Posterior vena cava (tissue), 2 donors: ENCODE measurements around the gene RNF41. TPM values are rescaled to one million over a fixed set of nuclear protein-coding genes. Genes with fewer than 3 reads are reported as not detected.
"Not testable (repeated sequence)": the region's sequence is repeated elsewhere in the genome, so short reads cannot be mapped to it uniquely, and the experiment has no call there.

Experiments used
- DNase-seq: peaks from one replicate; pipeline ENCODE4 v3.0.0-alpha.2; 2020; ENCODE audit warnings: low spot score
- intact Hi-C, 2 donors: fragments of 100-400 bp; cut with DNase I; formaldehyde crosslinking; loops; one replicate each; pipeline versions ENCODE4 v1.14.1 to v1.14.2; 2022 to 2023
- long read RNA-seq, 2 donors: library from polyadenylated mRNA; unstranded; transcript quantifications; one replicate each; pipeline ENCODE4 v2.0.0, GENCODE V29; 2020 to 2021
- total RNA-seq, 2 donors: library from RNA; stranded (reverse); fragmentation: NEBNext Ultra II Directional; extraction: Animal tissue kit (Norgen Biotek cat#: 25700); gene quantifications; one replicate each; pipeline ENCODE4 v1.2.1, GENCODE V29; 2021
- donor health status: DM: yes; HTN: yes; CAD: no.
- donor health status: DM: yes; HTN: yes; CAD: no.

The RNF41 gene
- total RNA-seq = 10 to 100 TPM; 40.1 to 44.2 TPM
- long read RNA-seq, donor 1, full-length matches to known transcripts = 8 of 12 reads
- long read RNA-seq, donor 1, partial matches to known transcripts = 0 of 12 reads
- long read RNA-seq, donor 1, other reads (novel, unspliced or antisense) = 4 of 12 reads
- long read RNA-seq, donor 2, full-length matches to known transcripts = 59 of 82 reads
- long read RNA-seq, donor 2, partial matches to known transcripts = 7 of 82 reads
- long read RNA-seq, donor 2, other reads (novel, unspliced or antisense) = 16 of 82 reads

DNA sequence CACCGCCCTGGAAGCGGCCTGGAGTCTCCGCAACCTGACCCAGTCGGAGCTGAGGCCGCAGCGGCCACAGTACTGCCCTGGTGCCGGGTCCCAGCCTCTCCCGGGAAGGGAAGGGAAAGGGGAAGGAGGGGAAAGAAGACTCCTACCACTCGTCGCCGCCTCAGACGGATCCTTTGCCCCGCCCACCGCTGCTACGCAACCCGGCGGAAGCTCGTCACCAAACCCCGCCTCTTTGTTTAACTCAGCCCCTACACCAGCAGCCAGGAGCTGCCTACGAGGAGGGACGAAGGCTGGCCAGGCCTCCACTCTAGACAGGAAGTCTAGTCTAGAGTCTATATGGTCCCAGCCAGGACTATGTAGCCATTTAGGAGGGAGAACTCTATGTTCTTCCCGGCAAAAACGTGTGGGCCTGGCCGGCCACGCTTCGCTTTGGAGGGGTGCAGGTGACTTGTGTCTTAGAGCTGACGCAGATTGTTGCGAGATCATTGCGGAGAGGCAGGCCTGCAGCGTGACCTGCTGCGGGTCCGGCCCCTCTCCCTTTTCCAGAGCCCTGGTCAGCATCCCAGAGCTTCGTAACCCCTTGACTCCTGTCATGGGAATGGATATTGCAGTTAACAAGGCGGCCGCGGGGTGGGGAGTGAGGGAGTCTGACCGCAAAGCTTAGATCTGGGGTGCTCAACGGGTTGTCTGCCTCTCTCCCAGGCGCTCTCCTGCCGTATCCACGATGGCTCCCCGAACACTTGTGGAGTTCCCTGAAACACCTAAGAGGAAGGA lies at the start of gene RNF41:
TSS of gene RNF41 (minus strand) at position 166 of the 774 bp plus-strand sequence. CDS start 7,875 bp downstream, outside the sequence.
- peak; percentile 99 for DNase-seq
- intact Hi-C loops = loop anchor here in 1 of 2 donors (2.0 kb wide), 1 partner anchor 31 kb away; no protein-coding TSS in a partner anchor

DNA sequence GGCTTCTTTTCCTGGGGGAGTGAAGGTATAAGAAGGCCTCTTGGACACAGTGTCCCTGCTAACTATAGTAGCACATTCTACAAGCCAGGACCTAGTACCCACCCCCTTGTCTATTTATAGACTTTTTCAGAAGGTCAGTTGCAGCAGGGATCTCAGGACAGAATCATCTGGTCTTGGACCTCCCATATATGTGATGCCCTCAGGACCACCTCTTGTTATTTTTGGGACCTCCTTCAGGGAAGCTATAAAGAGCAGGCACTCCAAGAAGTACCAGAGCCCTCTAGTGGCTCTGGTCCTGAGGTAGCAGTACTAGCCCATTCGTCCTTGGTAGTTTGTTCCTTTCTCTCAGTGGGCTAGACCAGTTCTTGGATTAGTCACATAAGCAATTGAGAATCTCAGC lies 49.3 kb upstream of the RNF41 start:
- no peak for DNase-seq
- intact Hi-C loops = no loop called here

DNA sequence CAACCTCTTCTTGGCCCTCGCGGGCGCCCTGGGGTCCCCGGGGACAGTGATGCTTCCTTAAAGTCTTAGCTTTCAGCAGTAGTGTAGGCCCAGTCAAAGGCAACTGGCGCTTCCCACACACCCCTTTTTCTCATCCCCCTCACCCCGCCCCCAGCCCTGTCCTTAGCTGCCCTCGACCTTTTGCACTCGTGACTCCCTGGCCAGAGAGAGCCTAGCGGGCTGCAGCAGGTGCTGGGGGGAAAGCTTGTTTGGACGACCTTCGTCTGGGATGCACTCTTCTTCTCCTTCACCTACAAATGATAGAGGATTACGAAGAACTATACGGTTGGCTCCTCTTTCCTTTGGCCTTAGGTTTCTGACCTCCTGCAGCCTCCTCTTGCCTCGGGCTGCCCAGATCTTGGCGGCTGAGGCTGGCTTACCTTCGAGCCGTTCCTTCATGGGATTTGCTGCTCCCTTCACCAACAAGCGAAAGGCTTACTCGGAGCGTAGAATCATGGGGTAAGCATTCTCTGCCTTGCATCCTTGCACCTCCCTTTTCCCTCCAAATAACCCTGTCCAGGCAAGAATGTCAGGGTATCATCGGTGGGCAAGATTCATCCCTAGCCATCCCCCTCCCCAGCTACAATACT lies 45.8 kb upstream of the RNF41 start:
- no peak for DNase-seq
- intact Hi-C loops = no loop called here

DNA sequence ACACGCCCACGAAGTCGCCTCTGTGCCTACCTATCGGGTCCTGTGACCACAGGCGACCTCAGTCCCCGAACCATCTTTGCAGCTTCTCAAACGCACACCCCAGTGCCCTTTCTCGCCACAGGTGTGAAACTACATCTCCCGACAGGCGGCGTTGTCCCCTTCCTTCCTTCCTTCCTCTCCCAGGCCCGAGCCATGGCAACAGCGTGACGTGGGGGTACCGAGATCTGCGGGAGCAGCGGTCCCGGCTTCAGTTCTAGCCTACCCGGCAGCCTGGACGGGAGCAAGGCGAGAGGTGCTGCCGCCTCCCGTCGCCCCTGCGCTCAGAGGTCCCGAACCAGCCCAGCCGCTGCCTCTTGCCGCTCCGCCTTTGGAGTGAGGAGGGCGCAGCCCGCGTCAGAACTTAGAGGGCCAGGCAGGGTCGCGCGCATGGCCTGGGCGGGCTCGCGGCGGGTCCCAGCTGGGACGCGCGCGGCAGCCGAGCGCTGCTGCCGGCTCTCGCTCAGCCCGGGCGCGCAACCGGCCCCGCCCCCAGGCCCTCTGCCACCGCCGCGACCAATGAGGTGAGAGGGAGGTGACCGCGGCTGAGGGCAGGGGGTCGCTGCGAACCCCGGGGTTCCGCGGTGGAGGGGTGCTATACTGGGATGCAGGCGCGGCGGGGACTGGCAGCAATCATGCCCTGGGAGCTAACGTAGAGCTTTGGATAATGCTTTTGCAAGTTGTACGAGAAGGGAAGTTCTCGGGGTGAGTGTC lies 45.1 kb upstream of the RNF41 start, which contains the start of gene COQ10A:
TSS of gene COQ10A (plus strand) at position 250 of the 750 bp plus-strand sequence. CDS start at position 427, 177 bp downstream.
- peak; percentile 96 for DNase-seq
- intact Hi-C loops = no loop called here

DNA sequence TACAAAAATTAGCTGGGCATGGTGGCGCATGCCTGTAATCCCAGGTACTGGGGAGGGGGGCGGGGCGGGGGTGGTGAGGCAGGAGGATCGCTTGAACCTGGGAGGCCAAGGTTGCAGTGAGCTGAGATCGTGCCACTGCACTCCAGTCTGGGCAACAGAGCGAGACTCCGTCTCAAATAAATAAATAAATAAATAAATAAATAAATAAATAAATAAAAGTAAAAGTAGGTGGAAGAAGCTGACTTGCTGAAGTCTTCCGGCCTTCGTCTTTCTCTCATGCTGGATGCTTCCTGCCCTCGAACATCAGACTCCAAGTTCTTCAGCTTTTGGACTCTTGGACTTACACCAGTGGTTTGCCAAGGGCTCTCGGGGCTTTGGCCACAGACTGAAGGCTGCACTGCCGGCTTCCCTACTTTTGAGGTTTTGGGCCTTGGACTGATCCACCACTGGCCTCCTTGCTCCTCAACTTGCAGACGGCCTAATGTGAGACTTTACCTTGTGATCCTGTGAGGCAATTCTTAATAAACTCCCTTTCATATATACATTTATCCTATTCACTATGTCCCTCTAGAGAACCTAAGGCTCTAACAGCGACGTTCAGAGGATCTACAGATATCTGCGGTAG lies 44.5 kb upstream of the RNF41 start:
- peak; percentile 62 for DNase-seq
- intact Hi-C loops = not testable (repeated sequence)

DNA sequence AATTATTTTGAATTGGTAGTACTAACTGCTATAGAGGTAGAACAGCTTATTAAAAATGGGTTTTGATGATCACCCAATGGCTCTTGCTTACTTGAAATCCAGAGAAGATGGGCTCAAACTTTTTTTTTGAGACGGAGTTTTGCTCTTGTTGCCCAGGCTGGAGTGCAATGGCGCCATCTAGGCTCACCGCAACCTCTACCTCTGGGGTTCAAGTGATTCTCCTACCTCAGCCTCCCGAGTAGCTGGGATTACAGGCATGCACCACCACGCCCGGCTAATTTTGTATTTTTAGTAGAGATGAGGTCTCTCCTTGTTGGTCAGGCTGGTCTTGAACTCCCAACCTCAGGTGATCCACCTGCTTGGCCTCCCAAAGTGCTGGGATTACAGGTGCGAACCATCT lies 41.2 kb upstream of the RNF41 start:
- DNase-seq = not testable (repeated sequence)
- intact Hi-C loops = loop anchor here in 1 of 2 donors (5.0 kb wide), 1 partner anchor 71 kb away; no protein-coding TSS in a partner anchor

DNA sequence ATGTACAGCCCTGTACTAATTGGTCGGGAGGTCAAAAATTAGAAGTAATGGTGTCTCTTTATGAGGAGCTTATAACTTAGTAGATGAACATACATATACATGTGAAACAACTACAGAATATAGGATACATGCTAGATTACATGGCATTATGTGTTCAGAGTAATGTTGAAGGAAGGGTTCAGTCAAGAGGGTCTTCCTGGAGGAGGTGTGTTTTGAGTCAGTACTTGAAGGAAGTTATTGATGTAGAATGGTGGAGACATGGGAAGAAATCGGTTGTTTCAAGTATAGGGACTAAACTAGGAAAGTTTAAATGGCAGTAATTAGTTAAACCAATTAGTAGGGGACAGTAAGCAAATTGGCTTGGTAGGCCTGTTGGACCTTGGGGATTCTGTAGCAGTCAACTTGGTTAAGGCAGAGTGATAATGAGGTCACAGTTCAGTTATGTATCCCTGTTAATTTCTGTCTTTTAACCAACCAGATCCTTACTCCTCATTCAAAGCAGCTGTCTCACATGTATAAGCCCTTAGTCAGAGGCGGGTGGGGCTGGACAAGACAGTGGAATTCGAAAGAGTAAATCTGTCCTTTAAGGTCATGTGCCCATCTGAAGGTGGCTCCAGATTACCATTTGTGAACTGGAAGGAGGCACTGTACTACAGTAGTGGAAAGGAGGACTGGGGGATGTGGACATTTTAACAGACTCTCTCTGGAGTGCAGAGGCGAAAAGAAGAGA lies 39.9 kb upstream of the RNF41 start:
- DNase-seq = no peak
- intact Hi-C loops = loop anchor here in 1 of 2 donors (5.0 kb wide), 1 partner anchor 69 kb away; no protein-coding TSS in a partner anchor

DNA sequence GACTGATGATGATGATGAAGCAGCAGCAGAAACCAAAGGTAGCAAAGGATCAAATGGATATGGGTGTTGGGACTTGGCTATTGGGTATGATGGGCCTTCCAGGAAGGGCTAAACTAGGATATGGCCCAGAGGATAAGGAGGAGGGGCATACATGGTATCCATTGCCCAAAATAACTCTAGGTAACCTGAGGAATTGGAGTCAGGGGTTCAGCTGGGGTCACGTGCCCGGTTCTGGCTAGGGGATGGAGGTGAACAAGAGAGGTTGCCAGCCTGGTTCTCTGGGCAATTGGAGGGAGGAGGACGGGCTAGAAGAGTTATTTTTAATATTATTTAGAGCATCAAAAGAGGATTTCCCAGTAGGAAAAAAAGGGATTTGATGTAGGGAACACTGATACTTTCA lies 39.2 kb upstream of the RNF41 start:
- intact Hi-C loops = loop anchor here in 1 of 2 donors (5.0 kb wide), 1 partner anchor 69 kb away; no protein-coding TSS in a partner anchor
- no peak for DNase-seq

DNA sequence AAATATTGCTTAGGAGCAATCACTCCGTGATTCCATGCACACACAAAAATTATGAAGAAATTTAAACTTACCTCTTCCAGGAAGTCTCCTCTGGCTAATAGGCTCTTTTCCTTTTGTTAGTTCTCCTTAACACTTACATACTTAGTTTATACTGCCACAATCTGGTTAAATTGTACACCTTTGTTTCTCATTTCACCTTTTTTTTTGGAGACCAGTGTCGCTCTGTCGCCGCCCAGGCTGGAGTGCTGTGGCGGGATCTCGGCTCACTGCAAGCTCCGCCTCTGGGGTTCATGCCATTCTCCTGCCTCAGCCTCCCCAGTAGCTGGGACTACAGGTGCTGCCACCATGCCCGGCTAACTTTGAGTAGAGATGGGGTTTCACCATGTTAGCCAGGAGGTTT lies 38.7 kb upstream of the RNF41 start:
- intact Hi-C loops = loop anchor here in 1 of 2 donors (5.0 kb wide), 1 partner anchor 68 kb away; no protein-coding TSS in a partner anchor
- no peak for DNase-seq

DNA sequence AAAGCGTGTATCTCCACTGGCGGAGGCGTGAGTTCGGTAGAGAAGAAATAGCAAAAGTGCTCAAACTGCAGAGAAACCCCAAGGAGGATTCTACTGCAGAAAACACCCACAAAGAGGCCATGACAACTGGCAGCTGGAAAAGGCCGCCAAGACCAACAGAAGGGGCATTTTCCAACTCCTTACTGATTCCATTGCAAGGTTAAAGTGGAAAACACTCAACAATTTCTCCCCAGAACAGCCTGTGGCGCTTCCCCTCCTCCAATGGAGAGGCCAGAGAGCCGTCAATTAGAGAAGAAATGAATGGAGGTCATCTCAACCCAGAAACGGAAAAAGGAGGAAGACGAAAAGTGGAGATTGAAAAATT lies 37.1 kb upstream of the RNF41 start:
- intact Hi-C loops = no loop called here
- no peak for DNase-seq

DNA sequence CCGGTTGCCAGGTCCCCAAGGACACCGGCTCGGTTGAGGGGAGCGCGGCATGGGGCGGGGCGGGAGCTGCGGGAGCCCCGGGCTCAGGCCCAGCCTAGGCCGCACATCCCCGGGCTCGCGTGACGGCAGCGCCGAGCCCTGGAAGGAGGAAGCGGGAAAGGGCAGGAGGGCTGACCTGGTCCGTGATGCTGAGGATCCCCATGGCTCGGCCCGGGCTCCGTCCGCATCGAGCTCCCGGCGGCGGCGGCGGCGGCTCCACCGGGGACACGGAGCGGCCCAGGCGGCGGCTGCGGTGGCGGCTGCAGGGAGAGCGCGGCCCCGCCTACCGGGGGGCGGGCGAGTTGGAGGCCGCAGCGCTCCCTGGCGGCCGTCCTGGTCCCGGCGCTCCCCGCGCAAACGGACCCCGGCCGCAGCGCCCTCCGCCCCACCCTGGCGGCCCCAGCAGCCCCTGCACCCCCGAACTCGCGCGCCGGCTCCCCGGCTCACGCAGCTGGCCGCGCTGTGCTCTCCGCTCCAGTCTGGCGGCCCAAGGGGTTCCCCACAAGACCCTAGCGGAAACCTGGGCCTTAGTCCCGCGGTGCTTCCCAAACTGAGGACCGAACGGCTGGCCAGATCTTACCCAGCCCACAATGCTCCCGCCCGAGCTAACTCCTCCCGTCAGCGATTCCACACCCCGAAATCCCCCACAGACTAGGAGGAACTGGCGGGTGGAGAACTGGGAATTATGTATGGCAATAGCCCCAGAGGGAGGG lies 36.5 kb upstream of the RNF41 start, which contains the start of gene ANKRD52:
TSS of gene ANKRD52 (minus strand) at position 317 of the 752 bp plus-strand sequence. CDS start at position 202, 115 bp downstream.
- intact Hi-C loops = no loop called here
- DNase-seq = peak; percentile 92

DNA sequence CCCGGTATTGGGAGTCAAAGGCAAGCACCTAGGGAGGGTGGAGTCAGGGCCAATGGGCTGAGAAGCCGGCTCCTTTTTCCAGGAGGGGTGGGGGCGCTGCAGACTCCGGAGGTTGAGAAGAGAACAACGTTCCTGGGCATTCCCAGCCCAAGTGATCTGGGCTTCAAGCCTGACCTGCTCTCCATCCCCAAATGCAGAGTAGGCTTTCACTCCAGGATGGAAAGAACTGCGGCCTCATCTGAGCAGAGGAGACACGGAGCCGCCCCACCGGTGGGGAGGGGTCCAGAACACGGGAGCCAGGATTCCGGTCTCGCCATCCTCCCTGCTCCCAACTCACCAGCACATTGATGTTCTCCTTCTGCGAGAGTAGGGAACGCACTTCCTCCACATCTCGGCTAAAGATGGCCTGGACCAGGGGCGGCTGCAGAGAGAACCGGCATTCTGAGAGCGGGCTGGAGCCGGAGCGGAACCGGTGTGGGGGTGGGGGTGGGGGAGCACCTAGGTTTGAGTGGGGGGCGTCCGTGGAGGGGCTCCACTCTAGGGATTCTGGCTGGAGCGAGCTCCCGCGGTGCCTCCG lies 35.9 kb upstream of the RNF41 start:
- no peak for DNase-seq
- intact Hi-C loops = loop anchor here in 1 of 2 donors (1.0 kb wide), 1 partner anchor 18 kb away; no protein-coding TSS in a partner anchor

DNA sequence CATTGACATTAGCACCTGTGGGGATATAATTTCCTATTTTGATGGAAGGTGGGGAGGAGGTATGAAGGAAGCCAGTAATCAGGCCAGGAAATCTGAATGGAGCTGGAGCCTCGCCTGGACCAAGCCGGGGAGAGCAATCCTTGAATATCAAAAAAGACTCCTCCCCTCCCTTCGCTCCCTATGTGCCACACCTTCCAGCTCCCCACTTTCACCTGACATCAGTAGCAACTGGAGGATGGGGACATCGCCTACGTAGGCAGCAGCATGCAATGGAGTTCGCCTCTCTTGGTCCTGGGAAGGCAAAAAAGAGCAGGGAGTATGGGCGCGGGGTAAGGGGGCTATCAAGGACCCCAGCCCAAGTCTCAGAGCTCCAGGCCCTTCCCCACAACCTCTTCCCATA lies 35.3 kb upstream of the RNF41 start:
- intact Hi-C loops = loop anchor here in 1 of 2 donors (1.0 kb wide), 1 partner anchor 18 kb away; no protein-coding TSS in a partner anchor

DNA sequence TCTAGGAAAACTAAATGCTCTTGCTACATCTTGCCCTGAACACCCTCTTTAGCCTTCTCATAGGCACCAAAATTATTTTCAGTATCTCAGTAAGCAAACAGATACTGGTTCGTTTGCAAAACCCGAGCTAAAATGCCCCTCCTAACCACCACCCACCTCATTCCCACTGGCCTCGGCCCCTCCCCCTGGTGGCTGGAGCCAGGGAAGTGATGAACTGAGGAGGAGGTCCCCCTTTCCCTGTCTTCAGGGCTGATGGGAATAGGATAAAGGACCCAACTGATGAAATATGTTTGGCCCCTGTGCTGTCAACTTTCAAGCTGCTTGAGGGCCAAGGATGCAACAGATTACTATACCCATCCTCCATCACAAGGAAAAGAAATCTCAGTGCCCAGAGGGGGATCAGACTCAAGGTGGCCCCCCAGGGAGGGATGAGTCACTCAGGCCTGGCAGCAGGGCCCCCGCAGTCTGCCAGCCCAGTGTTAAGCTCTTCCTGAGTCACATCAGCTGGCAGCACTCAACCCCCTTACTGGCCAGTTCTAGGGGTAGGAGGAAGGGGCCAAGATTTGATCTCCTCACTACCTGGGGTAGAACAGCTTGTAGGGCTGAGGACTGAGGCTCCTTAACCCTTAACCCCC lies 34.7 kb upstream of the RNF41 start:
- intact Hi-C loops = no loop called here
- DNase-seq = no peak

More for the DNA sequence above, 35.3 kb upstream of the RNF41 start:
- DNase-seq = no peak

DNA sequence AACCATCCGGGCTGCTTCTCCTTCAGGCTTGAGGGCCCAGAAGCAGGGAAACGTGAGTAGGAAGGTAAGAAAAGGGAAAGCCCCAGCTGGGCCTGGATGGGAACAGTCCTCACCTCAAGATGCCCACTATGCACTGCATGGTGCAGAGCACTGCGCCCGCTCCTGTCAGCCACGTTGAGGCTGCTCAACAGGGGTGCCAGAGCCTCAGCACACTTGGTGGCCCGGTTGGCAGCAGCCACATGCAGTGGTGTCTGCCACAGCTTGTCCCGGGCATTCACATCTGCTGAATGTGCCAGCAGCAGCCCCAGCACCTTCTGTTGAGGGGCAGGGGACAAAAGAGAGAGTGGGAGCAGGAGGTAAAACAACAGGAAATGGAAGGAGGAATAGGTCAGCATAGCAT lies 33.9 kb upstream of the RNF41 start:
- DNase-seq = no peak
- intact Hi-C loops = no loop called here

DNA sequence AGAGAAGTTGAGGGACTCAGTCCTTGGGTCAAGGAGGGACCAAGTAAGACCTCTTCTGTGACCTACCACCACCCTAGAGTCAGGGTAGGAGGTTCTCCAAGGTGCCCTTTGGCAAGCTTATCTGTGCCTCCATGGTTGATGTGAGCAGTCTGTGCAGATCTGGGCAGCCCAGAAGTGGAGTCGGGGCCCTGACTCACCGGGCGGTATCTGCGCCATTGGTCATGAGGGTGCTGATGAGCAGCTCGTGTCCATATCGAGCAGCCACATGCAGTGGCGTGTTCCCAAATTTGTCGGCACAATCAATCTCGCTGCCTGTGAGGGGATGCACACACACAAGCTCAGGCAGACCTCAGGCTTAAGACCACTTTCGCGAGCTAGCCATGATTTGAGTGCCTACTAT lies 31.4 kb upstream of the RNF41 start:
- intact Hi-C loops = no loop called here
- no peak for DNase-seq
